ENCODE measurements around the gene RFX3.

DNA sequence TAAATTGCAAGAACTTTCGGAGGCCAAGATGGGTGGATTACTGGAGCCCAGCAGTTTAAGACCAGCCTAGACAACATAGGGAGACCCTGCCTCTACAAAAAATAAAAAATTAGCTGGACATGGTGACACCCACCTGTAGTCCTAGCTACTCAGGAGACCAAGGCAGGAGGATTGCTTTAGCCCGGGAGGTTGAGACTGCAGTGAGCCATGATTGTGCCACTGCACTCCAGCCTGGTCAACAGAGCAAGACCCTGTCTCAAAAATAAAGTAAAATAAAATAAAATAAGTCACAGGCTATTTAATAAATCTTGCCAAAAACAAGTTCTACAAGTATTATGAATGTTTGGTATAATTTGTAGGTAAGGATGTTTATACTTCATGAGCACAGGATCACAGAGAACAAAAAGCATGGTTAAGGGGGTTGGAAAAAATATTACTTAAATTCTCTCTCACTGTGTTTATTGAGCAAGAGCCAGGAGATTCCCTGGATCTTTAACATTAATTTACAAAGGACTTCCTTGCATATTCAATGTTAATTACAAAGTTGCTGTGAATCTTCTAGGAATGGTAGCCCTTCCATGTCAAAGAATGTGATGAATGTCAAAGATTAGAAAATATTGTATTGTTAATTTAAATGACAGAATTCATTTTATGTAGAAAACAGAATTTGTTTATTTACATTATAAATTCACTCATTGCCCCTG, 164.0 kb downstream of the RFX3 start:
- TF ChIP-seq EZH2 (IDR thresholded peaks at IDR 0.05; ENCODE audit: borderline replicate concordance, low read depth, low read length, severe bottlenecking) (no peak), POLR2A (IDR thresholded peaks at IDR 0.05; ENCODE audit: low read depth, low read length) (no peak), GATA2 (IDR thresholded peaks at IDR 0.05; ENCODE audit: insufficient read depth, insufficient read length, low read depth, low read length) (no peak)
- TF ChIP-seq, protein P1, sequence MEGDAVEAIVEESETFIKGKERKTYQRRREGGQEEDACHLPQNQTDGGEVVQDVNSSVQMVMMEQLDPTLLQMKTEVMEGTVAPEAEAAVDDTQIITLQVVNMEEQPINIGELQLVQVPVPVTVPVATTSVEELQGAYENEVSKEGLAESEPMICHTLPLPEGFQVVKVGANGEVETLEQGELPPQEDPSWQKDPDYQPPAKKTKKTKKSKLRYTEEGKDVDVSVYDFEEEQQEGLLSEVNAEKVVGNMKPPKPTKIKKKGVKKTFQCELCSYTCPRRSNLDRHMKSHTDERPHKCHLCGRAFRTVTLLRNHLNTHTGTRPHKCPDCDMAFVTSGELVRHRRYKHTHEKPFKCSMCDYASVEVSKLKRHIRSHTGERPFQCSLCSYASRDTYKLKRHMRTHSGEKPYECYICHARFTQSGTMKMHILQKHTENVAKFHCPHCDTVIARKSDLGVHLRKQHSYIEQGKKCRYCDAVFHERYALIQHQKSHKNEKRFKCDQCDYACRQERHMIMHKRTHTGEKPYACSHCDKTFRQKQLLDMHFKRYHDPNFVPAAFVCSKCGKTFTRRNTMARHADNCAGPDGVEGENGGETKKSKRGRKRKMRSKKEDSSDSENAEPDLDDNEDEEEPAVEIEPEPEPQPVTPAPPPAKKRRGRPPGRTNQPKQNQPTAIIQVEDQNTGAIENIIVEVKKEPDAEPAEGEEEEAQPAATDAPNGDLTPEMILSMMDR (IDR thresholded peaks at IDR 0.05; ENCODE audit: extremely low read depth in 1 of 2, insufficient read depth in 1 of 2, low read depth in 1 of 2, low read length in 2 of 2), result no peak
